ENCODE results near the gene PLTP. TPM values are rescaled to one million over a fixed set of nuclear protein-coding genes. Genes with fewer than 3 reads are reported as not detected.

Gene PLTP
- polyA plus RNA-seq, 1 donor from 2014 or later = 7.0 TPM

GRCh38 chr20:45951925-45952834, 40.2 kb upstream of the PLTP start:
- Histone ChIP-seq H3K4me2 (ENCODE audit: low read length) (no peak overlapping the region), H2AFZ (ENCODE audit: low read depth, low read length) (no peak overlapping the region), H4K20me1 (ENCODE audit: insufficient read depth) (no peaks in the 10 kb centered on the region), H3K9me3 (ENCODE audit: low read length) (no peaks in the 10 kb centered on the region), H3K4me3 (ENCODE audit: low read length) (no peak overlapping the region), H3K79me2 (replicated peaks; ENCODE audit: insufficient read depth, low read length) (no peaks in the 10 kb centered on the region), H3F3A (ENCODE audit: insufficient read depth, low read length, poor library complexity, severe bottlenecking) (no peaks in the 10 kb centered on the region), H3K9me2 (ENCODE audit: insufficient read depth, low read length) (no peaks in the 10 kb centered on the region), H3K9ac (ENCODE audit: low read length) (no peak overlapping the region), H3K27me3 (ENCODE audit: insufficient read depth, low read depth, low read length) (no peaks in the 10 kb centered on the region), H3K27ac (ENCODE audit: low read length) (no peak overlapping the region), H3K36me3 (ENCODE audit: insufficient read depth, low read length) (peaks cover 16% of the 10 kb centered on the region)
- no peak for TF ChIP-seq SMC3 (conservative IDR thresholded peaks at IDR 0.05; ENCODE audit: poor library complexity)
- TF ChIP-seq POLR2AphosphoS5 (IDR thresholded peaks at IDR 0.05) = peak; percentile 21

GRCh38 chr20:45950330-45950646, 38.3 kb upstream of the PLTP start:
- H3K4me2 ChIP-seq (ENCODE audit: low read length) = no peak overlapping the region
- no peaks in the 10 kb centered on the region for H3K79me2 ChIP-seq (replicated peaks; ENCODE audit: insufficient read depth, low read length)
- no peaks in the 10 kb centered on the region for H3K9me2 ChIP-seq (ENCODE audit: insufficient read depth, low read length)
- H2AFZ ChIP-seq (ENCODE audit: low read depth, low read length) = no peak overlapping the region
- TF ChIP-seq SMC3 (conservative IDR thresholded peaks at IDR 0.05; ENCODE audit: poor library complexity) (no peak), EZH2 (IDR thresholded peaks at IDR 0.05; ENCODE audit: borderline replicate concordance, insufficient read depth, low read length, poor library complexity, severe bottlenecking) (no peak), MXI1 (conservative IDR thresholded peaks at IDR 0.05; ENCODE audit: poor library complexity, severe bottlenecking) (no peak), POLR2AphosphoS5 (IDR thresholded peaks at IDR 0.05) (no peak), EP300 (conservative IDR thresholded peaks at IDR 0.05; ENCODE audit: poor library complexity, severe bottlenecking) (no peak), REST (IDR thresholded peaks at IDR 0.05; ENCODE audit: borderline replicate concordance) (no peak), TAF1 (IDR thresholded peaks at IDR 0.05; ENCODE audit: low read depth) (no peak), RAD21 (conservative IDR thresholded peaks at IDR 0.05) (no peak)
- TF ChIP-seq, protein P1, sequence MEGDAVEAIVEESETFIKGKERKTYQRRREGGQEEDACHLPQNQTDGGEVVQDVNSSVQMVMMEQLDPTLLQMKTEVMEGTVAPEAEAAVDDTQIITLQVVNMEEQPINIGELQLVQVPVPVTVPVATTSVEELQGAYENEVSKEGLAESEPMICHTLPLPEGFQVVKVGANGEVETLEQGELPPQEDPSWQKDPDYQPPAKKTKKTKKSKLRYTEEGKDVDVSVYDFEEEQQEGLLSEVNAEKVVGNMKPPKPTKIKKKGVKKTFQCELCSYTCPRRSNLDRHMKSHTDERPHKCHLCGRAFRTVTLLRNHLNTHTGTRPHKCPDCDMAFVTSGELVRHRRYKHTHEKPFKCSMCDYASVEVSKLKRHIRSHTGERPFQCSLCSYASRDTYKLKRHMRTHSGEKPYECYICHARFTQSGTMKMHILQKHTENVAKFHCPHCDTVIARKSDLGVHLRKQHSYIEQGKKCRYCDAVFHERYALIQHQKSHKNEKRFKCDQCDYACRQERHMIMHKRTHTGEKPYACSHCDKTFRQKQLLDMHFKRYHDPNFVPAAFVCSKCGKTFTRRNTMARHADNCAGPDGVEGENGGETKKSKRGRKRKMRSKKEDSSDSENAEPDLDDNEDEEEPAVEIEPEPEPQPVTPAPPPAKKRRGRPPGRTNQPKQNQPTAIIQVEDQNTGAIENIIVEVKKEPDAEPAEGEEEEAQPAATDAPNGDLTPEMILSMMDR (IDR thresholded peaks at IDR 0.05; ENCODE audit: poor library complexity, severe bottlenecking) = no peak
- no peak overlapping the region for H3K4me3 ChIP-seq (ENCODE audit: low read length)
- H3K36me3 ChIP-seq (ENCODE audit: insufficient read depth, low read length) = peaks cover 16% of the 10 kb centered on the region
- H4K20me1 ChIP-seq (ENCODE audit: insufficient read depth) = no peaks in the 10 kb centered on the region
- H3K9me3 ChIP-seq (ENCODE audit: low read length) = no peaks in the 10 kb centered on the region
- H3K27ac ChIP-seq (ENCODE audit: low read length) = no peak overlapping the region
- no peaks in the 10 kb centered on the region for H3K27me3 ChIP-seq (ENCODE audit: insufficient read depth, low read depth, low read length)
- H3K9ac ChIP-seq (ENCODE audit: low read length) = no peak overlapping the region
- H3F3A ChIP-seq (ENCODE audit: insufficient read depth, low read length, poor library complexity, severe bottlenecking) = no peaks in the 10 kb centered on the region

Data from neural cell (in vitro differentiated cells).